Memory B cell (primary cell): ENCODE results near the gene PALLD.

Source experiments
- ATAC-seq: fragments of 150-1000 bp; cut with Tn5 transposase; 2 replicates; pipeline ENCODE4 v1.10.0; 2021; ENCODE audit warnings: low read depth, mild to moderate bottlenecking, moderate library complexity
- DNase-seq, 2 donors: peaks; one replicate each; pipeline ENCODE4 v3.0.0; 2022; ENCODE audit warnings: low spot score in 2 of 2
- H3K27ac Mint-ChIP-seq: one replicate; pipeline ENCODE4 v1.8.0; 2022; ENCODE audit warnings: mild to moderate bottlenecking, moderate library complexity, mixed read lengths
- H3K27me3 Mint-ChIP-seq: one replicate; pipeline ENCODE4 v1.8.0; 2022; ENCODE audit warnings: mixed read lengths
- H3K36me3 Mint-ChIP-seq: one replicate; pipeline ENCODE4 v1.8.0; 2022; ENCODE audit warnings: mild to moderate bottlenecking, mixed read lengths
- H3K4me1 Mint-ChIP-seq: one replicate; pipeline ENCODE4 v1.8.0; 2022; ENCODE audit warnings: mixed read lengths
- H3K4me3 Mint-ChIP-seq: one replicate; pipeline ENCODE4 v1.8.0; 2022; ENCODE audit warnings: mild to moderate bottlenecking, moderate library complexity, mixed read lengths
- H3K9me3 Mint-ChIP-seq: one replicate; pipeline ENCODE4 v1.8.0; 2022; ENCODE audit warnings: mixed read lengths

The PALLD gene

DNA sequence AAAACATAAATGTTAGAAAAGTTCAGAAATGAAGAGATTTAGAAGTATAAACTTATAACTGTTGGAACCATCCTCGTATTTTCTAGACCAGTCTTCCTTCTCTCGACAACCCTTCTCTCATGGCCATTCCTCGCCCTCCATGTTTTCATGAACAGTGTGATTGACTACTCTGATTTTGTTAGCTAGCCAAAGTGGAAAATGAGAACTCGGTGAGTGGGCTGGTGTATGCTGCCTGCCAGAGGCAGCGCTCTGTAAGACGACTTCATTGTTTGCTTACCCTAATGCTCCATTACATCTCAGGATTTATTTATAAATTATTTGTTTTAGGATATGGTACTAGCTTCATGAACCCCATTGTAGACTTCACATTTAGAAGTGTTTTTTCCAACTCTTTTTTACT lies 360.2 kb downstream of the PALLD start:
- peaks cover 5% of the 10 kb centered on the region for H3K4me1 Mint-ChIP-seq
- DNase-seq (no peak), ATAC-seq (no peak)
- H3K36me3 Mint-ChIP-seq = no peaks in the 10 kb centered on the region
- peaks cover 11% of the 10 kb centered on the region for H3K27me3 Mint-ChIP-seq
- peaks cover 3% of the 10 kb centered on the region for H3K9me3 Mint-ChIP-seq
- H3K4me3 Mint-ChIP-seq = no peak overlapping the region
- no peak overlapping the region for H3K27ac Mint-ChIP-seq

DNA sequence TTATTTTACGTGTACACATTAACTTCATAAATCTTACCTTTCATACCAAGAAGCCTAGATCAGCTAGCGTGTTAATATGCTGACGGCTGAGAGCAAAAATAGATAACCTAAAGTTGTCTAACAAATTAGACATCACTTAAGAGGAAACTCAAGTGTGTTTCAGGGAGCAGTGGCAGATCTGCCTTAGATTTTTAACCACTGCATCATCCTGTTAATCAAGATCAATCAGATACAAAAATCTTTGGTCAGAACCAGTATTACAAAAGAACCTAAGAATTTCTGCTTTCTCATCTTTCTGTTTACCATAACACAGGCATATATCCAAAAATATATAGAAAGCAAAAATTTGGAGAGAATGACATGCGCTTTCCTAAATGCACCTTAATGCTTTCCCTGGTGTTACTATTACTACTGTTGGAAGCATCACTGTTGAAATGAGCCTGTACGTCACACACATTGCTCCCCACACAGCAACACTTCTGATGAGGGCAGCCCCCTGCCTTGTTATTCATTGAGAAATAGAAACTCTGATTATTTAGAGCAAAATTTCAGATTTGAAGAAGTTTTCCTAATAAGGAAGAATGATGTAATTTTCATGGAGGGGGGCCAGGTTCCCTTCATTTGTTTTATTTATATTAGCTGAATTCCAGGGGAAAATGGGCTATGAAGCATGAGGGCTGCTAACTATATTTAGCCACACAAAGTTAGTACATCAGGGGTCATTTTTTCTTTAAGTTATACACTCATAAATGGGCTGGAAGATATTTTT lies 360.9 kb downstream of the PALLD start:
- DNase-seq = no peak
- Mint-ChIP-seq H3K4me3 (no peak overlapping the region), H3K4me1 (peaks cover 5% of the 10 kb centered on the region), H3K36me3 (no peaks in the 10 kb centered on the region), H3K27me3 (peaks cover 11% of the 10 kb centered on the region), H3K9me3 (peaks cover 3% of the 10 kb centered on the region), H3K27ac (no peak overlapping the region)
- no peak for ATAC-seq

DNA sequence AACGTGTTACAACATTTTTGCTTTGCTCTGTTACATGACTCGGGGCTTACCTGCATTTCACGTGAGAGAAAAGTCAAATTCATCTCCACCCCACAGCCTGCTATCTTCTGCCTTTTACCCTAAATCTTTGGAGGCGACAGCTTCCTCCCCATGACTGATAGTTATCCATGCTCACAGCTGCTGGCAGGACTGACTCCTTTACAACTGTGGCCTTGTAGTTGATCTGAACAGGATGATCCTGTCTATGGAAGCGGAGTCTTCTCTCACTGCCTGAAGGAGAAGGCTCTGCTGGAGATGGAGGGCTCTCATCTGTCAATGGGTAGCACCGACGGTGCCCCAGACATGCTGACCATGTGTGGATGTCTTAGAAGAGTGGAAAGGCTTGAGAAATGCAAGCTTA lies 362.2 kb downstream of the PALLD start:
- Mint-ChIP-seq H3K4me3 (no peak overlapping the region), H3K9me3 (peaks cover 3% of the 10 kb centered on the region), H3K4me1 (no peaks in the 10 kb centered on the region), H3K36me3 (no peaks in the 10 kb centered on the region), H3K27ac (no peak overlapping the region), H3K27me3 (peaks cover 6% of the 10 kb centered on the region)
- ATAC-seq = no peak
- no peak for DNase-seq

DNA sequence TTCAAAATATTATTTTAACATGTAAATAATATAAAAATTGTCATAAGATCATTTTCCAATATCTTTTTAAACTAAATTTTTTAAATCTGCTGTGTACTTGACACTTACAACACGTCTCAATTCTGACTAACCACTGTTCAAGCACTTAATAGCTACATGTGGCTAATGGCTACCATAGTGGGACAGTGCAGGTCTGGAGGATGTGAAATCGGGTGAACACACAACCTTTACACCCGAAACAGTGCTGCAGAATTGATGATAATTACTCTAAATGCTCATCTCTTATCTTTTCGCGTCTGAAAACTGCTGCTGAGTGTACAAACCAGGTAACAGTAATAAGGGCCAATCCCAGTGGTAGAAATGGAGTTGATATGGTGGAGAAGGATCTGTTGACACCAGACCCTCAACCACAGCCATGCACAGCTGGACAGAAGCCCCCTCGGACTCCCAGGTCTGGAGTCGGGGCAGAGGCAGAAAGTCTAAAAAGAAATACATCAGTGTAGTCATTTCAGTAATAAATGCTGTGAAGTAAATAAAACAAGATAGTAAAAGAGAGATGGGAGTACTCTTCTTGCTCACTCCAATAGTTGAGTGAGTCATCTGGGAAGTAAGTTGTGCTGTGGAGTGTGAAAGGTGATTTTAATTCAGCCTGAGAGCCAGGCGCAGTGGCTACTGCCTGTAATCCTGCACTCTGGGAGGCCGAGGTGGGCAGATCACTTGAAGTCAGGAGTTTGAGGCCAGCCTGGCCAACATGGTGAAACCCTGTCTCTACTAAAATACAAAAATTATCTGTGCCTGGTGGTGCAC lies 363.2 kb downstream of the PALLD start:
- peaks cover 3% of the 10 kb centered on the region for H3K9me3 Mint-ChIP-seq
- ATAC-seq = no peak
- no peak overlapping the region for H3K27ac Mint-ChIP-seq
- H3K4me1 Mint-ChIP-seq = no peaks in the 10 kb centered on the region
- H3K27me3 Mint-ChIP-seq = peaks cover 6% of the 10 kb centered on the region
- DNase-seq = no peak
- no peak overlapping the region for H3K4me3 Mint-ChIP-seq
- H3K36me3 Mint-ChIP-seq = no peaks in the 10 kb centered on the region

GRCh38 chr4:168860827-168861226 lies 364.0 kb downstream of the PALLD start:
- no peak overlapping the region for H3K4me3 Mint-ChIP-seq
- no peak for ATAC-seq

GRCh38 chr4:168863719-168864647 lies 367.1 kb downstream of the PALLD start:
- Mint-ChIP-seq H3K4me3 (no peak overlapping the region), H3K36me3 (no peaks in the 10 kb centered on the region), H3K9me3 (no peaks in the 10 kb centered on the region), H3K27me3 (peaks cover 3% of the 10 kb centered on the region), H3K4me1 (no peaks in the 10 kb centered on the region), H3K27ac (no peak overlapping the region)
- DNase-seq = no peak
- ATAC-seq = no peak

More at GRCh38 chr4:168860827-168861226, 364.0 kb downstream of the PALLD start:
- peaks cover 6% of the 10 kb centered on the region for H3K27me3 Mint-ChIP-seq
- H3K4me1 Mint-ChIP-seq = no peaks in the 10 kb centered on the region
- H3K36me3 Mint-ChIP-seq = no peaks in the 10 kb centered on the region
- DNase-seq = no peak
- no peak overlapping the region for H3K27ac Mint-ChIP-seq
- peaks cover 3% of the 10 kb centered on the region for H3K9me3 Mint-ChIP-seq

GRCh38 chr4:168864821-168865541 lies 368.1 kb downstream of the PALLD start:
- Mint-ChIP-seq H3K36me3 (no peaks in the 10 kb centered on the region), H3K27me3 (peaks cover 6% of the 10 kb centered on the region), H3K9me3 (no peaks in the 10 kb centered on the region), H3K4me3 (no peak overlapping the region), H3K4me1 (no peaks in the 10 kb centered on the region), H3K27ac (no peak overlapping the region)
- DNase-seq (no peak), ATAC-seq (no peak)

GRCh38 chr4:168865854-168866253 lies 369.0 kb downstream of the PALLD start:
- Mint-ChIP-seq H3K4me3 (no peak overlapping the region), H3K27ac (no peak overlapping the region), H3K9me3 (no peaks in the 10 kb centered on the region)

DNA sequence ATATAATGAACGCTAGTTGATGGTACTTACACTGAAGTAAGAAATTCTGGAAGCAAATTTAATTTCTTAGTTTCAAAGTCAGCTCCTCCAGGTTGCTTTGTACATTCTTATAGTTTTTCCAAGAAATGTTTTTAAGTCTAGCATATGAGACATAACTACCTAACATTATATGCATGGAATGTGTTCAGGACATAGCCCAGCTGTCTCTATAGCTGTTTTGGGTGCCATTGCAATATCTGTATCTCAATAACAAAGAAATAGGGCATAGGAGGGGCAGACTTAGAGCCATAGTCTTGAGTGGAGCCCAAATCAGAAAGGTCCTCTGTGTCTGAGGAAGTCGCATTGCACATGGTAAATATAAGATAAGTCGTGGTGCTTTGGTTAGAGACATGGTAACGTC lies 369.8 kb downstream of the PALLD start:
- ATAC-seq (no peak), DNase-seq (no peak)
- Mint-ChIP-seq H3K36me3 (no peaks in the 10 kb centered on the region), H3K4me3 (no peak overlapping the region), H3K4me1 (no peaks in the 10 kb centered on the region), H3K27ac (no peak overlapping the region), H3K9me3 (no peaks in the 10 kb centered on the region), H3K27me3 (peaks cover 6% of the 10 kb centered on the region)

More at GRCh38 chr4:168865854-168866253, 369.0 kb downstream of the PALLD start:
- DNase-seq = no peak
- no peaks in the 10 kb centered on the region for H3K4me1 Mint-ChIP-seq
- no peak for ATAC-seq
- peaks cover 6% of the 10 kb centered on the region for H3K27me3 Mint-ChIP-seq
- H3K36me3 Mint-ChIP-seq = no peaks in the 10 kb centered on the region

- H3K4me1 Mint-ChIP-seq = no peaks in the 10 kb centered on the region
- no peak for ATAC-seq
- DNase-seq = no peak
Measured at GRCh38 chr4:168867128-168867527, 370.3 kb downstream of the PALLD start.

DNA sequence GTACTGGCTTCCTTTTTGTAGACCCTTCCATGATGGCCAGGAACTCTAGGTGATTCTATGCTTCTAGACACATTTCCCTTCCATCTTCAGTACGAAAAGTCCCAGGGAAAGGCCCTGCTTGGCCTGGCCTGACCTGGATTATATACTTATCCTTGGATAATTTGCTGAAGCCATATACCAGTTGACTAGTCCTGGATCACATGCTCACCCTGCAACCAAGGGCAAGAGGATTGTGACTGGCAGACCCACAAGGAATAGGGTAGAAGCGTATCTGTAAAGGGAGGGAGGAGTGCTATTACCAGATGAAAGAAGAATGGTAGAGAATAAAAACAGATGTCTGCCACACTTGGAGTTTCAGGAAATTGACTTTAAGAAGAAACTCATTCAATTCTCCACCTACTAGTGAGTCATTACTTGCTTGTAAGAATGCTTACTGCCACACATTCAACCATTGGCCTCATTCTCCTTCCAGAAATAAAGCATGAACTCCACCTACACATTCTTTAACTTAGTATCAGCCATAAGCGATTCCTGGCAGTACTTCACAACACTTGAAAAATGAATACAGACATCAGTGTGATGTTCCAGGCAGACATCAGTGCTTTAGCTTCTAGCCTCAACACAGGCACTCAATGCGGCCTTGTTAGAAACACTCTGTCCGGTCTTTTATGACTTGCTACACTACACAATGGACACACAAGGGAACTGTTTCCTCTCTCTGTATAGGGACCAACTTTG lies 371.4 kb downstream of the PALLD start:
- no peak overlapping the region for H3K4me3 Mint-ChIP-seq
- no peak for DNase-seq
- no peak for ATAC-seq

More at GRCh38 chr4:168867128-168867527, 370.3 kb downstream of the PALLD start:
- Mint-ChIP-seq H3K27me3 (peaks cover 6% of the 10 kb centered on the region), H3K4me3 (no peak overlapping the region), H3K27ac (no peak overlapping the region), H3K9me3 (no peaks in the 10 kb centered on the region), H3K36me3 (no peaks in the 10 kb centered on the region)

DNA sequence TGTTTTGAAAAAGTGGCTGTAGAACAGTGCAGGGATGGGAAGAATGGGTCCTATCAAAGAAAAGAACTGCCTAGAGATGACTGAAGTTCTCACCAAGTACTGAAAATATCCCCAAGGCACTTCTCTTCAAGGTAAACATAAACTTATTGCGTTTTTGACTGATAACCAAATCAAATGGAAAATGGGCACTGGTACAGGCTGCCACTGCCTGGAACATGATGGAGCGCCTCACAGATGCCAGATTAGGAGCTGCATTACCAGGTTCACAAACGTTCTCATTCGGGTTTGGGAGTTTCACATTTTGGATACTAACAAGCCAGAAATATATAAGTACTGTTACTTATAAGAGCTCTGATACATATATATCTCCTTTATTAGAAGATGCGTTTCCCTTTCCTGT lies 371.9 kb downstream of the PALLD start:
- Mint-ChIP-seq H3K9me3 (no peaks in the 10 kb centered on the region), H3K4me3 (no peak overlapping the region), H3K4me1 (no peaks in the 10 kb centered on the region), H3K27ac (no peak overlapping the region), H3K36me3 (no peaks in the 10 kb centered on the region), H3K27me3 (peaks cover 8% of the 10 kb centered on the region)
- DNase-seq (no peak), ATAC-seq (no peak)

More for the DNA sequence above, 371.4 kb downstream of the PALLD start:
- H3K4me1 Mint-ChIP-seq = no peaks in the 10 kb centered on the region
- H3K27ac Mint-ChIP-seq = no peak overlapping the region
- peaks cover 6% of the 10 kb centered on the region for H3K27me3 Mint-ChIP-seq
- no peaks in the 10 kb centered on the region for H3K9me3 Mint-ChIP-seq
- no peaks in the 10 kb centered on the region for H3K36me3 Mint-ChIP-seq

DNA sequence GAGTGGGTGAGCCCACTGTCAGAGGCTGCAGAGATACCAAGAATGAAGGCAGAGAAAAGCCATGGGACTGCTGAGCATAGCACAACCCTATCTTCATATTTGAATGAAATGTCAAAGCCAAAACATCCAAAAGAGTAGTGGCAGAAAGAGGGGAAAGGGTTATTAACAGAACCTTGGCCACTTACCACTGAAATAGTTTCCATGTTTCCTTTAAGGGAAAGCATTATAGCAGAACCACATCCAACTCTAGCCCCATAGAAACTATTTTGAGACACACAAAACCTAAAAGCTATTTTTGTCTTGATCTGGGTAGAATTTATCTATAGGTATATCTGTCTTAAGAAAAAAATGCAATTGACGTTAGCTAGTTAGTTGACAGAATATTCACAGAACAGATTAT lies 373.2 kb downstream of the PALLD start:
- Mint-ChIP-seq H3K27me3 (peaks cover 11% of the 10 kb centered on the region), H3K4me1 (no peaks in the 10 kb centered on the region), H3K36me3 (no peaks in the 10 kb centered on the region), H3K9me3 (no peaks in the 10 kb centered on the region), H3K27ac (no peak overlapping the region), H3K4me3 (no peak overlapping the region)
- DNase-seq (no peak), ATAC-seq (no peak)
